Stimulated activated CD4-positive, alpha-beta T cell treated with anti-CD3 and anti-CD28 coated beads, Interleukin-4, amount 100 ng/mL, for 1 hour (primary cell): ENCODE data around the gene POLR3A.

Source experiments
- DNase-seq: peaks from one replicate; pipeline ENCODE4 v3.0.0-alpha.2; 2020

The POLR3A gene

DNA sequence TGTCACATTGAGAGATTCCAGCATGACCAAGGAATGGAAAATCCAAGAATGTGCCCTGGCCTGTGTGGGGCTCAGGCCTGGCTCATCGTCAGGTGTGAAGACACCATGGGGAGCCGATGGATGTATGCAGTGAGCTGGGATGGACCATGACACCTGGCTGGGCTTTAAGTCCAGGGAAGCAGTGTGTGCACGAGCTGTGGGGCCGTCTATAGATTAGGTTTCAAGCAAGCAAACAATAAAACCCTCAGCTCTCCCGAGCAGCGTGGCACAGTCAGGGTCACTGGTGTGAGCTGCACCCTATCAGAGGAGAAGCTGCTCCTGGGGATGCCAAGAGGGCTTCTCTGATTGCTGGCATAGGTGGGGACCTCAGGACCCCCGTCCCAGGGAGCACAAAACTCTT is 52.3 kb downstream of the POLR3A start:
- DNase-seq: no peak

DNA sequence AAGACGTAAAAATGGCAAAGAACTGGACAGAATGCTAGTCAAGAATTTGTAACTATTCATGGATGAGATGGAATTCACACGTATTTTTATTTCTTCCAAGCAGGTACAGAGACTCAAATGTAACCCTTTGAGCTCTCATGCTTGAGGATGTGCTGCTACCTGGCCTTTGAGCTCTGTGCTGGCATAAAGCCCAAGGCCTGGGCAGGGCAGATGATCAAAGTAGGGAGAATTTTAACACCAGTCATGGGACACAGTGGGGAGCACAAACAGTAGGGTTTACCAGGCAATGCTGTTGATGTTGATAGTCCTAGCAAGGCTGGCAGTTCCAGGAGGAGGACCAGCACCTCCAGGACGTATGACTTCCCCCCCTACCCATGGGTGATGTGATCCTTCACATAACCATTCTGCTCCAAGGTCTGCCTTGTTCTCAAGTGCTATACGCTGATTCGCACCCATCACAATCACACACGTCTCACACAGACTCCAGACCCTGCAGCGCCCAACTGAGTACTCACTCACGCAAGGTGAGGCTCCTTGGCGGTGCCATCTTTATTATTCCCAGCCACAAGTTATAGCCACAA is 54.1 kb downstream of the POLR3A start:
- DNase-seq: no peak

DNA sequence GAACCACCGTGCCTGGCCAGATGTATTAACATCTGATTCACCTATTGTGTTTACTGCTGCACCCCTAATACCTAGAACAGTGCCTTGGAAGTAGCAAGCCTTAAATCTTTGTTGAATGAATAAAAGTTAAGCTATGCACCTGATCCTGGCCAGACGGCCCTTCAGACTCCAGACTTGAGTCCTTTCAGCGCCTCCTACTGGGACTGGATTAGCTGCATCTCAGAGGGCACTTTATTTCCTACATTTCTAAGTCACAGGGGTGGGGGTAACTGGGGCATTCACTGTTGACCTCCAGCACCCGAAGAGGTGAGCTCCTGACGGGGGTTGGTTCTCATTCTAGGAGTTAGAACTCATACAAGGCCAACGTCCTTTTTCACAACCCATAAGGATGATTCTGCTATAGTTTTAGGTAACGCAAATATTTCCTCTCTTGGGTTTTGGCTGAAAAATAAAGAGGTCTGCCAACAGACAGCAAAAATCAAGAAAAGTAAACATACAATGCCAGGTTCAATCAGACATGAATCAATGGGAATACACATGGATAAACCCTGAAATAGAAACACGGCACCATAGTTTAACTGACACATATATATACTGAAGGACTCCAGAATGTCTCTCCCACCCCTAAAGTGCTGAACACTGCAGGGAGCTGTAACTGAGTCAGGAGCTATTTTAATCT is 54.8 kb downstream of the POLR3A start:
- DNase-seq: no peak

DNA sequence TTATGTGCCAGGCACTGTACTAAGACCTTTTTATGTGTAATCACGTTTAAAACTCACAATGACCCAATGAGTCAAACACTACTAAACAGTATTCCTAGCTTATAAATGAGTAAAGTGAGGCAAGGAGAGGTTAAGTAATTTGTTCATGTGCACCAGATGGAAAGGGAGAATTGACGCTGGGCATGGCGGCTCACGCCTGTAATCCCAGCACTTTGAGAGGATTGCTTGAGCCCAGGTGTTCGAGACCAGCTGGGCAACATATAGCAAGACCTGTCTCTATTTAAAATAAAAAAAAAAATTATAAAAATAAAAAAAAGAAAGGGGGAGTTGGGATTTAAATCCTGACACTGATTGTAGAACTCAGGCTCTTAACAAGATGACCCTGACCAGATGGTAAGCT is 56.0 kb downstream of the POLR3A start:
- DNase-seq: no peak

DNA sequence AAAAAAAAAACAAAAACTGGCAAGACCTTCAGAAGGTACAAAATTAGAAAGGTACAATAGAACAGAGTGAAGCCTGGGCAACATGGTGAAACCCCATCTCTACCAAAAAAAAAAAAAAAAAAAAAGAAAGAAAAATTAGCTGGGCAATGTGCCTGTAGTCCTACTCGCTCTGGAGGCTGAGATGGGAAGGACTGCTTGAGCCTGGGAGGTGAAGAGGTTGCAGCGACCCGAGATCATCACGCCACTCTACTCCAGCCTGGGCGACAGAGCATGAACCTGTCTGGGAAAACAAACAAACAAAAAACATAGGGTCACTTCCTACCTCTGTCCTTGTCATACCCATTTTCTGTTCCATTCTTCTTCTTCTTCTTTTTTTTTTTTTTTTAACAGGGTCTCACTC is 57.2 kb downstream of the POLR3A start:
- DNase-seq: no peak

DNA sequence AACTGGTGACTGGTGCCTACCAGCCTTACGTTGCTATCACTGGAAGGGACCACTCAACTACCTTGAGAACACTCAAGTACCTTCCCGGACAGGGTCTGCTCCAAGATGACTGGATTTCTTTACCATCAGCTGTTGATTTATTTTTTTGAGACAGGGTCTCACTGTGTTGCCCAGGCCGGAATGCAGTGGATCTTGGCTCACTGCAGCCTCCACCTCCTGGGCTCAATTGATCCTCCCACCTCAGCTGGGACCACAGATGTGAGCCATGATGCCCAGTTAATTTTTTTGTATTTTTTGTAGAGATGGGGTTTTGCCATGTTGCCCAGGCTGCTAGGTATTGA is 57.5 kb downstream of the POLR3A start:
- no peak for DNase-seq

DNA sequence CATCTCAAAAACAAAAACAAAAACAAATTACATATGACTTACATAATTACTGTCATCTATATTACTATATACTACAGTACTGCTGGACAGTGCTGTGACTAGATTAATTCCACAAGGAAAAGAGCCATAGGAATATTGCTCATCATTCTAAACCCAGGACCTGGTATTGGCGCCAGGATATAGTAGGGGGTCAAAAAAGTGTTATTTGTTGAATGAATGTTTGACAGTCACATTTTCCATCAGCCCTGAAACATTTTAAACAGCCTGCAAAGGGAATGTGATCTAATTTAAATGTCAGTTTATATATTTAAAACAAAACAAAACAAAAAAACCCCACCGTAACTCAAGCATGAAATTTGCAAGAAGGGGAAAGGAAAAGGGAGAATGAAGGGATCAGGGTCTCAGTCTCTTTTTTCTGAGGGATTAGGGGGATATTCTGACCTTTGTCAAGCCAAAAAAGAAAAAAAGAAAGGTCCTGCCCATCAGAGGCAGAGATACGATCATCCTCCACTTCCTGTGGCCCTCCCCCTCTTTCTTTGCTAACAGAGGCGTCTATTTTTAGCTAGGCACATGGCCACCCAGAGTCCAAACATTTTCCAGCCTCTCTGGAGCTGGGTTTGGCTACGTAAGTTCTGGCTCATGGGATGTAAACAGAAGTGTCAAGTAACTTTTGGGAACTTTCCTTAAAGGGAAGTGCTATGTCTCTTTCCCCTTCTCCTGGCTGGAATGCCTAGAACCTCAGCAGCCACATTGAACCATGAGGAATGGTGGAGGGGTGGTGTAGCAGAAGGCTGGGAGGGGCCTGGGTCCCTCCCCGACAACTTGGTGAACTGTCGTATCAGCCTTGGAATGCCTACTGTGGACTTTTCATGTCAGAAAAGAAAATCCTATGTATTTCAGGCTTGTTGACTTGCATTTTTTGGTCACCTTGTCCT is 58.2 kb downstream of the POLR3A start:
- no peak for DNase-seq

DNA sequence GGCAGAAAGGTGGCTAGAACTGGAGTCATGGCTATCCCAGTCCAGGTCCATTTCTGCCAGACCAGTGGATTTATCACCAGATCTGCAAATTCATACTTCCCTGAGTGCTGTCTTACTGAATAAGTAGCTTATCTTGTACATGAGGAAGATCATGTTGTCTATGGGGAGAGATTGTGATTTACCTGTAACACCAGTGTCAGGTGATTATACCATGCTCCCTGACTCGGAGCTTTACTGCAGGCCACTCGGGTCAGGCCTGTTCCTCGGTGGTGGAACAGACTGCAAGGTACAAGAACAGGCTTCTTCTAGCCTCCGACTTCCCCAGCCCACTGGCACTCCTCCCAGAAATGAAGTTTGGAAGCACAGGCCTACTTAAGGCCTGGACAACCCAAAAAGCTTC is 60.2 kb downstream of the POLR3A start:
- DNase-seq: no peak

DNA sequence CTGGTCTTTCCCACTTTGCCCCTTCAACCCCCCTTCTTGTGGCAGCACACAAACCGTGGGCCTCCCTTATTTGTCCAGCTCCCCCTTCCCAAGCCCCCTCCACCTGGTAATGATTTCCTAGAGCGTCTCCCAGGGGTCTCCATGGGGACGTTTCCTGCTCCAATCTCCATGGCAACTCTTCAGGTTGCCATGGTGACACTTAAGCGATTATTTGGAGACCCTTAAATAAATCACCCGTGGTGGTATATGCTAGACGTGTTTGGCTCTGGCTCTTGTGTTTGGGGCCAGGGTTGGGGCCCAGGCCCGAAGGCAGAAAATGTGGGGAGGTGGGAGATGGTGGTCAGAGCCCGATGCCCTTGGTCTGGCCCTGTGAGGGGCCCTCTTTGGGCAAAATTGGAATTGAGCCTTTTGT is 61.7 kb downstream of the POLR3A start:
- no peak for DNase-seq

DNA sequence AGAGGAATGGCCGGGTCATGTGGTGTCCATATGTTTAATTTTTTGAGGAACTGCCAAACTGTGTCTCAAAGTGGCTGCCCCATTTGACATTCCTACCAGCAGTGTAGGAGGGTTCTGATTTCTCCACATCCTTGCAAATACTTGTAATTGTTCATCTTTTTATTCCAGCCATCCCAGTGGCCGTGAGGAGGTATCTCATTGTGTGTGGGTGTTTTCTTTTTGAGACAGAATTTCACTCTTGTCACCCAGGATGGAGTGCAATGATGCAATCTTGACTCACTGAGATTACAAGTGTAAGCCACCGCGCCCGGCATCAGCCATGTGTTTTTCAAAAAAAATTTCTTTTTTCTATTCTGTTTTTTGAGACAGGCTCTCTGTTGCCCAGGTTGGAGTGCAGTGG is 64.0 kb downstream of the POLR3A start:
- no peak for DNase-seq

DNA sequence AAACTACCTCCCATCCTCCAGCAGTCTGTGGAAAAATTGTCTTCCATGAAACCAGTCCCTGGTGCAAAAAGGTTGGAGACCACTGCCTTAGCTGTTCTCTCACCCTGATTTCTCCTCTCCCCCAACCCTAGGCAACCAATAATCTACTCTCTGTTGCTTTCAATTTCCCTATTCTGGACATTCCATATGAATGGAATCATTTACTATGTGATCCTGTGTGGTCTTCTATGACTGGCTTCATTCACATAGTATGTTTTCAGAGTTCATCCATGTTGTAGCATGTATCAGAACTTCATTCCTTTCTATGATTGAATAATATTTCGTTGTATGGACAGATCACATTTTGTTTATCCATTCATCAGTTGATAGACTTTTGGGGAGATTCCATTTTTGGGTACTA is 64.5 kb downstream of the POLR3A start:
- DNase-seq: no peak

DNA sequence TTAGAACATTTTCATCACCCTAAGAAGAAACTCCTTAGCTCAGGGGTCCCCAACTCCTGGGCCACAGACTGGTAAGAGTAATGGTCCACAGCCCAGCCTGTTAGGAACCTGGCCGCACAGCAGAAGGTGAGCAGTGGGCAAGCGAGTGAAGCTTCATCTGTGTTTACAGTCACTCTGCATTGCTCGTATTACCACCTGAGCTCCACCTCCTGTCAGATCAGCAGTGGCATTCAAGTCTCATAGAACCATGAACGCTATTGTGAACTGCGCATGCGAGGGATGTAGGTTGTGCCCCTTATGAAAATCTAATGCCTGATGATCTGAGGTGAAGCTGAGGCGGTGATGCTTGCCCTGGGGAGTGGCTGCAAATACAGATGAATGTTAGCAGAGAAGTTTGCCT is 65.4 kb downstream of the POLR3A start:
- no peak for DNase-seq

DNA sequence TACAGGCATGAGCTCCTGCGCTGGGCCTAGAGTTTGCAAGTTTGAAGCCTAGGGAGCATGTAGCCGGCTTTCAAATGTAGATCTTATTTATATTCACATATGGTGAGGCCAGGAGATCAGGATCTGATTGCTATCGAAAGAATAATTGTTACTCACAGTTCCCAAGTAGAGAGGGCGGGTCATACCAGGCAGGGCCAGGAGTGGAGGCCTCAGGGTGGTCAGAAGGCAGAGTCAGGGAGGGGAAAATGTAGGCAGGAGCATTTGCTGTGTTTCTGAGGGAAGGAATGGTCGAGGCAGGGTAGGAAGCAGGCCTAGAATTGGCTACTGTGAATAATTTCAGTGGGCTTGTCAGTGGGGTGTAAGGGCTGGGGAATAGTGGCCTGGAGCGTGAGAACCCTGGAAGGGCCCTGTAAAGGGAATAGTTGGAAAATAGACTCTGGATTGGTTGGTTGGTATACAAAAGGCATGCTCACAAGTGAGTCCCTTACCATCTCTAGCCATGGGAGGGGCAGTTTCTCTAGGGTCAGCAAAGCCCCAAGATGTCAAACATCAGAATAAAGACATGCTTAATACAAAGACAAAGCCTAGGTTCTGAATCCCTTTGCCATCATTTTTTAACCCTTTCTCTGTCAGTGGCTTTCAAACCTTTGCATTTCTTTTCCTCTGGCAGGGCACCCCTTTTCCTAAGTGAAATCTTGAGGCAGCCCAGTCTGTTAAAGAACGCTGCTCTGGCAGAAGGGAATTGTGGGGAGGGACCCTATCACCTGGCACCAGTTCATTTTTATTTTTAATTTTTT is 66.8 kb downstream of the POLR3A start:
- DNase-seq: no peak

DNA sequence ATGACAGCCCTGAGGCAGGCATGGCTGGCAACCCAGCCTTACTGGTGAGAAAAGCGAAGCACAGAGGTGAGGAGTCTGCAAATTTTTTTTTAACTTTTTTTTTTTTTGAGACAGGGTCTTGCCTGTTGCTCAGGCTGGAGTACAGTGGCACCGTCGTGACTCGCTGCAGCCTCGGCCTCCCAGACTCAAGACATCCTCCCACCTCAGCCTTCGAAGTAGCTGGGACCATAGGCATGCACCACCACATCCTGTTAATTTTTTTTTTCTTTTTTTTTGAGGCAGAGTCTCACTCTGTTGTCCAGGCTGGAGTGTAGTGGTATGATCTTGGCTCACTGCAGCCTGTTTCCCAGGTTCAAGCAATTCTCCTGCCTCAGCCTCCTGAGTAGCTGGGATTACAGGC is 67.6 kb downstream of the POLR3A start:
- DNase-seq: no peak

DNA sequence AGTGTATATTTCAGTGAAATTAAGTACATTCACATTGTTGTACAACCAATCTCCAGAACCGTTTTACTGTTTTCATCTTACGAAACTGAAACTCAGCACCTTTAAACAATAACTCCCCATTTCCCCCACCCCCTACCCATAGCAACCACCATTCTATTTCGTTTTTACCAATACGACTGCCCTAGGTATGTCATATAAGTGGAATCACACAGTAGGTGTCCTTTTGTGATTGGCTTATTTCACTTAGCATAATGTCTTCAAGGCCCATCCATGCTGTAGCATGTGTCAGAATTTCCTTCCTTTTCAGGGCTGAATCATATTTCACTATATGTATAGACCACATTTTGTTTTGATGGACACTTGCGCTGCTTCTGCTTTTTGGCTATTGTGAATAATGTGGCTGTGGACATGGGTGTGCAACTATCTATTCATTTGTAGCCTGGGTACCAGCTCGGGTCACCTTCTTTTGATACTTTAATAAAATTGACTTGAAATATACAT is 68.4 kb downstream of the POLR3A start:
- DNase-seq: no peak

DNA sequence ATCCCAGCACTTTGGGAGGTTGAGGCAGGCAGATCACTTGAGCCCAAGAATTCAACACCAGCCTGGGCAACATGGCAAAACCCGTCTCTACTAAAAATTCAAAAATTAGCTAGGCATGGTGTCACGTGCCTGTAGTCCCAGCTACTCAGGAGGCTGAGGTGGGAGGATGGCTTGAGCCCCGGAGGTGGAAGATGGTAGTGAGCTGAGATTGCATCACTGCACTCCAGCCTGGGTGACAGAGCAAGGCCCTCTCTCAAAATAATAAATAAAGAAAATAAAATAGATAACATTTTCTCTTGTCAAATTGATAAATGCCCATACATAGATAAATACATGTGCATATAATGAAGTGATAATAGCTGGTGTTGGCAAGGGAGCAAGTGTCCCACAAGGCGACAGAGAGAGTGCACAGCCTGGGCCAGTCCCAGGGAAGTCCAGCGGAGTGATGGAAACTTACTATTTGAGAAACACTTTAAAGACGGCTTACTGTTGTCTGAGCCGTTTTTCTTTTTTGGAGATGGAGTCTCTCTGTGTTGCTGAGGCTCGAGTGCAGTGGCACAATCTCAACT is 69.3 kb downstream of the POLR3A start:
- no peak for DNase-seq

DNA sequence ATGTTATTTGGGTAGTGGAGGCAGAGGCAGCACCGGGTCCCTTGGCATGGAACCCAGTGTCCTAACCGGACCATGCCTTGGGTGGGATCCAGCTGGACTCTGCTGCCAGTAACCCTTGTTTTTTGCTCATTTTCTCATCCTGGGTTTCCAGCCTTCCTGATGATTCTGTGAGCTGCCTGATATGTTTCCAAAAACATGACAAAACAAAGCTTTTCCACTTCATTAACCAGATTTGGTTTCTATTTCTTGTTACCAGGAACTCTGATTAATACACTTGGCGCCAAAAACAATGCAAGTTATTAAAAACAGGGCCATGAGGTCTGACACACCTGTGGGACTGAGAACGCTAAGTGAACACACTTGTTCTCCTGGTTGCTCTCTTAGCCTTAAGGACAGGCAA is 69.9 kb downstream of the POLR3A start:
- DNase-seq: no peak

DNA sequence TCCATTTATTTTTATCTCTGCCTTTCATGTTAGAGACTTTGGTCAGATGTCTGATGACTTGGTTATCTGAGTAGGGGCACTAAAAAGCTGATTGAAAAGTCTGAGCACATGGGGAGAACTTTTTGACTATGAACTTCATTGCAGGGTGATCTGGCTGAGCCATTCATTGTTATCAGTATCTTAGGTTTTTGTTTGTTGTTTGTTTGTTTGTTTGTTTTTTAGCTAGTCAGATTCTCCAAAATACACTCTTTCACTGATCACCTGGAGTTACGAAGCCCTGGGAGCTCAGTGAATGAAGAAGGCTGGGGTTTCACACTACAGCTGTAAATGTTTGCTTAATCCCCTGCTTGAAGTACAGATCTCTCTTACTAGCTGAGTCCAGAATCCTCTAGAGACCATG is 74.2 kb downstream of the POLR3A start:
- DNase-seq: no peak

DNA sequence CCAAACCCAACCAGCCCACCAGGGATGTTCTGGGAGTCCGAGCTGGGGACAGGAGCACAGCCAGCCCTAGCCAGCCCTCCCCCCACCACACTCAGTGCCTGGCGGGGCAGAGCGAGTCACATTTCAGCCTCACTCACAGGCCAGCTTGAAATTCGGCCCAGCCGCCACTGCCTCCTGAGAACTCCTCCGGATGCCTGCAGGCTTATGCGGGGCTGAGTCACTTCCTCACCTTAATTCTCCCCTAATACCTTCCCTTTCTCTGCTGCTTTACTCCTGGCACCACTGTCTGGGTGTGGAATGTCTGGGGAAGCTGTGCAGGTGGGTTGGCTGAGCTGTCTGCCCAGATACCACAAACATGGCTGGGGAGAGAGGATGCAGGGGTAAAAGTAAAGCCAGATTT is 80.1 kb downstream of the POLR3A start:
- DNase-seq: no peak

DNA sequence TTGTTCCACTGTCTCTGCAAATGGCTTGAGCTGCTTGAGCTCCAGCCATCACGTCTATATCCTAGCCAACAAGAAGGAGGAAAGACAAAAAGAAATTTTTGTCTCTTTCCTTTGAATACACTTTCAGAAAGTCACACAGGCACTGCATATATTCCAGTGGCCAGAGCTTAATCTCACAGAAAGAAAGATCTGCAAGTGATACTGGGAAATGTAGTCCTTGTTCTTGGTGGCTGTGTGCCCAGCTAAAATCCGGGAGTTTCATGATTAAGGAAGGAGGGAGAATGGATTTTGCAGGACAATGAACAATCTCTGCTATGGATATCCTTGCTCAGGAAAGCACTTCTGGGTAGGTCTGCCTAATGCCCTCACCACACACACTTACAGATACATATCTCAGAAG is 83.2 kb downstream of the POLR3A start:
- DNase-seq: no peak

DNA sequence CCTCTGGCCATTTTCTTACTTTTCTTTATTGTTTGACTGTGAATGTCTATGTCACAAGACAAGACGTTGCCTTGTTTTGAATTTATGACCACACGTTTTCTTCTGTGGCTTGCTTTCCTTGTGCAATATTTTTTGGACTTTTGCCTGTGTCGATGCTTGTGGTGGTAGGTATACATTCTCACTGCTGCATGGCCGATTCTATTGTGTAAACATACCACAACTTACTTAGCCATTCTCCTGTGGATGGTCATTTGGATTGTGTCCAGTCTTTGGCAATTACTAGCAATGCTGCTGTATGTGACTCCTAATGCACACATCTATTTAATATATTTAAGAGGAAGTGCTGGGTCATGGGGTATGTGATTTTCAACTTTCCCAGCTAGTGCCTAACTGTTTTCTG is 84.8 kb downstream of the POLR3A start:
- DNase-seq: no peak

DNA sequence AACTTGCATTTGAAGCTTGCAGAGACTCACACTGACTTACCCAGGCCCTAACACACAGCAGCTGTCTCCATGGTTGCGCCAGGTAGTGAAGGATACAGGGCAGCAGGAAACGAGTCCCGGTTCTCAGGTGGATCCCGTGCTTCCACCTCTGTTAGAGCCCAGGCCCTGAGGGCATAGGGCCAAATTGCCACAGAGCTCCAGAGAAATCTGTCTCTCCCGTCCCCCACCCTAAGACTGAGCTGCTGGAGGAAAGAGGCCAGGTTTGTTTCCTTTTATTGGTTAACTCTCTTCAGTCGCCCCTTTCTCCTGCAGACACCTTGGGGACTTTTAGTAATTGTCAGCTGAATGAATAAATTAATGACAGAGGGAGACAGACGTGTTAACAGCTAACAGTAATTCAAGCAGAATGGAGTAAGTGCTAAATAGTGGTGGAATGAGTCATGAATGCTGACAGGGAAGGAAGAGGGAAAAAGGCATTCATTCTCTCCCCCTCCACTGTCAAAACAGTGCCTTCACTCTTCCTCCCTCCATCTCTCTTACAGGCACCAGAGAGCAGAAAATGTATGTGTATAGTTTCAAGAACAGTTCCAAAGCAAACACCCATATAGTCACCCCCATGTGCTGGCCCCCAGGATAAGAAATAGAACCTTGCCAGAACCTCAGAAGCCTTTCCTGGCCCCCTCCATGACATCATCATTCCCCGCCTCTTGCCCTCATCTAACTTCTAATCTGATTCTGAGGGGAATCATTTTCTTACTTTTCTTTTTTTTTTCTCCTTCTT is 86.0 kb downstream of the POLR3A start:
- DNase-seq: no peak
